ENCODE results near the gene TSHZ1. TPM values are rescaled to one million over a fixed set of nuclear protein-coding genes. Genes with fewer than 3 reads are reported as not detected.

TSHZ1 gene
- total RNA-seq, 1 experiment from 2014 or later: 9.7 TPM

DNA sequence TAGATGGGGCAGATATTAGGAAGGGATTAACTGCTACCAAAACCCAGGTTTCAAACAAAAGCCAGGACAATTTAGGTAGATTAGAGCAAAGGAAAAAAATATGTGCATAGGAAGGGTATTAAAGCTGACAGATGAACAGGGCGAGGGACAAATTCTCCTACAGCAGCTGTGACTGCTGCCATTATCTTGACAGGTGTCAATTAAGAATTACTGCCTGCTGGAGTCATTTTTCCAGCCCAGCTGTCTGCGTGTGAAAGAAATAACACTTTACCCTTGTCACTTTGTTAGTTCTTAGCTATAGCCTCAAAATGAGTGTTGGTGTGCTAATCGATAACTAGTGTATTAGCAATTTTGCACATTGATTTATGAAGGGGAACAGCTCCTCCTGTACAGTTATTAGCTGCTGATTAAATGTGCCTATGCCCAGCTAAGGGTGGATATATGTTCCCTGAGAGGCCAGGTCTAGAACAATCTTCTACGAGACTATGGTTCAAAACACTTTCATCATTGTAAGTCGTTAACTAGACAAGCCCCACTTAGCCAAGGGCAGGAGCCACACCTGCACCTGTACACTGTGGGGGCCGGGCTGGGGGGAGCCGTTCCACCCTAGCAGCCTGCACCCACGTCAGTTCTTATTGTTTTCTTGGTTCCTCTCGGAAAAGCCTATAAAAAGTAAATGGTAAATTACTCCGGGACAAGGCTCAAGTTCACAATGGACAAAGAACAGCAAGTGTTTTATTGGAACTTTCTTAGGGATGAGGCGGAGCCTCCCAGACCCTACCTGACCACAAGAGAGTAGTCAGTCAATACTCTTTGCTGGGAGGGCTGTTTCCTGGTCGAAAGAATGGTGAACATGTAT lies 7.7 kb downstream of the TSHZ1 start:
- BruUV-seq (replicated peaks): no TSS peak
- Mint-ChIP-seq H3K9me3 (ENCODE audit: unreplicated experiment) (no peaks in the 10 kb centered on the region), H3K36me3 (ENCODE audit: insufficient read depth, unreplicated experiment) (no peaks in the 10 kb centered on the region), H3K27me3 (ENCODE audit: insufficient read depth, unreplicated experiment) (no peaks in the 10 kb centered on the region), H3K4me1 (ENCODE audit: insufficient read depth, unreplicated experiment) (peaks cover 20% of the 10 kb centered on the region), H3K27ac (ENCODE audit: low read depth, unreplicated experiment) (no peak overlapping the region), H3K4me3 (ENCODE audit: unreplicated experiment) (no peak overlapping the region)
- intact Hi-C loops (cut with micrococcal nuclease): loop anchor here (10.0 kb wide), 1 partner anchor 323 kb away; no protein-coding TSS in a partner anchor
- TF ChIP-seq, protein P1, sequence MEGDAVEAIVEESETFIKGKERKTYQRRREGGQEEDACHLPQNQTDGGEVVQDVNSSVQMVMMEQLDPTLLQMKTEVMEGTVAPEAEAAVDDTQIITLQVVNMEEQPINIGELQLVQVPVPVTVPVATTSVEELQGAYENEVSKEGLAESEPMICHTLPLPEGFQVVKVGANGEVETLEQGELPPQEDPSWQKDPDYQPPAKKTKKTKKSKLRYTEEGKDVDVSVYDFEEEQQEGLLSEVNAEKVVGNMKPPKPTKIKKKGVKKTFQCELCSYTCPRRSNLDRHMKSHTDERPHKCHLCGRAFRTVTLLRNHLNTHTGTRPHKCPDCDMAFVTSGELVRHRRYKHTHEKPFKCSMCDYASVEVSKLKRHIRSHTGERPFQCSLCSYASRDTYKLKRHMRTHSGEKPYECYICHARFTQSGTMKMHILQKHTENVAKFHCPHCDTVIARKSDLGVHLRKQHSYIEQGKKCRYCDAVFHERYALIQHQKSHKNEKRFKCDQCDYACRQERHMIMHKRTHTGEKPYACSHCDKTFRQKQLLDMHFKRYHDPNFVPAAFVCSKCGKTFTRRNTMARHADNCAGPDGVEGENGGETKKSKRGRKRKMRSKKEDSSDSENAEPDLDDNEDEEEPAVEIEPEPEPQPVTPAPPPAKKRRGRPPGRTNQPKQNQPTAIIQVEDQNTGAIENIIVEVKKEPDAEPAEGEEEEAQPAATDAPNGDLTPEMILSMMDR (IDR thresholded peaks at IDR 0.05; ENCODE audit: unreplicated experiment): no peak
- DNase-seq (ENCODE audit: unreplicated experiment): no peak
- ChIA-PET POLR2A (no interaction called here), CTCF (no interaction called here)

DNA sequence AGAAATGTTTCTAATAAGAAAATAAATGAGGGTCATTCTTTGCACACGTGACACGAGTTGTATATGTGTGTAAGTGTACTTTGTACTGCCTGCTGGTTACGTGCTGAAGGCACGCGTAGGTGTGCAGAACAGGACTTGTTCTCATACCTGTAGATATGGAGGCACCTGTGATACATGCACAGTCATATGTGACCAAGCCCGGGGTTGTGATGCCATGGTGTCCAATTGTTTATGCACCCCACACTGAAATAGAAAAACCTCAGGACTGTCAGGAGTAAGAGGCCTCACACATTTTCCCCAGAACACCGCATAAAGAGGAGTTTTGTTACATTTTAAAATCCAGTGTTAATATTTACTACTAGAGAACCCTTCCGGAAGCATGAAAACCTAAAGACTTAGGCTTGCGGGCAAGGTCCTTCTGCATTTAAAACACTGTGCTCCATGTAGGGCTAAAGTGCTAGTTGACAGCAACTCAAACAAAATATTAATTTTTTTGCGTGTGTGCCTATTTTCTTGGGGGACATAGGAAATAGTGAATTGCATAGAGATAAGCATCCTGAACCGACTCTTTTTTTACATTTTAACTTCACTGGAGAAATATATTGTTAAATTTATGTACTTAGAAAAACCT lies 9.3 kb downstream of the TSHZ1 start:
- H3K4me1 Mint-ChIP-seq (ENCODE audit: insufficient read depth, unreplicated experiment): peaks cover 13% of the 10 kb centered on the region
- intact Hi-C loops (cut with micrococcal nuclease): loop anchor here (10.0 kb wide), 1 partner anchor 325 kb away; no protein-coding TSS in a partner anchor
- no peaks in the 10 kb centered on the region for H3K36me3 Mint-ChIP-seq (ENCODE audit: insufficient read depth, unreplicated experiment)
- TF ChIP-seq, protein P1 (IDR thresholded peaks at IDR 0.05; ENCODE audit: unreplicated experiment): no peak
- no peak for DNase-seq (ENCODE audit: unreplicated experiment)
- POLR2A ChIA-PET: interaction anchor here (0.7 kb wide), 1 partner anchor 568 kb away, joined by 3 read pairs; no protein-coding TSS in a partner anchor
- H3K27me3 Mint-ChIP-seq (ENCODE audit: insufficient read depth, unreplicated experiment): no peaks in the 10 kb centered on the region
- H3K4me3 Mint-ChIP-seq (ENCODE audit: unreplicated experiment): no peak overlapping the region
- CTCF ChIA-PET: no interaction called here
- no peaks in the 10 kb centered on the region for H3K9me3 Mint-ChIP-seq (ENCODE audit: unreplicated experiment)
- no peak overlapping the region for H3K27ac Mint-ChIP-seq (ENCODE audit: low read depth, unreplicated experiment)
- no TSS peak for BruUV-seq (replicated peaks)

DNA sequence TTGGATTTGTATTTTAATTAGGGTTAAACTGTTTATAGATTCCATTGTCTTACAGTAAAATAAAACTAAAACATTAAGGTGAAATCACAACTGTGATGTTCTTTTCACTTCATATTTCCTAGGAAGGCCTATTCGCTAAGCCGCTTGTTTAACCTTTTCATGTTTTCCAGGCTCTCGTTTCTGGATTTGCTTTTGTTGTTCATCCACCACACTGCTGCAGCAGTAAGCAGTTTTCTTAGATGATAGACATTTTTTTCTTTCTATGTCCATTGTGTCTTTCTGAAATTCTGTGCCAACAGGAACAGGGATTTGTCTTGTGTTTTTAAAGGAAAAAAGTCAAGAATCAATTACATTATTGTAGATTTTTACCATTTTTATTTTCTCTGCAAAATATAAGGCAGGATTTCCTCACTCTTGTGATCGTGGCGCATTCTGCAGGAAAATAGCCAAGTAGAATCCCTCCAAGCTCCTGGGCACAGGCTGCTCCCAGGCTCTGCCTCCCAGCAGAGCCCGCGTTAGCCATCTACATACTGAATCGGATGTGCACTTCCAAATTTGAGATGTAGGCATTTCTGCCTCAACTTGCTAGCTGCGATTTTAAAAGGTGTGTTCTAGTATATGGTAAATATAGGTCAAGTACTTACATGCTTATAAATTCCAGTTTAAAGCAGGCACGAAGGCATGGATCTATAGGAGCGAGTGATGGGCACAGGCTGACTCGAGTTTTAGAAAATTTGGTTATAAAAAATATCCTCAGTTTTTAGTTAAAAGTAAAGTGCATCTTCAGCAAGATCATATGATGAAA lies 10.2 kb downstream of the TSHZ1 start:
- H3K27ac Mint-ChIP-seq (ENCODE audit: low read depth, unreplicated experiment): no peak overlapping the region
- TF ChIP-seq, protein P1 (IDR thresholded peaks at IDR 0.05; ENCODE audit: unreplicated experiment): no peak
- H3K9me3 Mint-ChIP-seq (ENCODE audit: unreplicated experiment): no peaks in the 10 kb centered on the region
- H3K4me3 Mint-ChIP-seq (ENCODE audit: unreplicated experiment): no peak overlapping the region
- H3K4me1 Mint-ChIP-seq (ENCODE audit: insufficient read depth, unreplicated experiment): peaks cover 5% of the 10 kb centered on the region
- H3K27me3 Mint-ChIP-seq (ENCODE audit: insufficient read depth, unreplicated experiment): no peaks in the 10 kb centered on the region
- no TSS peak for BruUV-seq (replicated peaks)
- ChIA-PET CTCF (interaction anchor here (0.9 kb wide), 1 partner anchor 16 kb away, joined by 3 read pairs; no protein-coding TSS in a partner anchor), POLR2A (interaction anchor here (0.6 to 1.1 kb wide), 3 partner anchors 11 to 569 kb away, joined by 3 to 5 read pairs (median 3); partner anchors contain the start of gene TSHZ1)
- DNase-seq (ENCODE audit: unreplicated experiment): no peak
- no peaks in the 10 kb centered on the region for H3K36me3 Mint-ChIP-seq (ENCODE audit: insufficient read depth, unreplicated experiment)
- intact Hi-C loops (cut with micrococcal nuclease): no loop called here
